CD4-positive, alpha-beta T cell treated with Interferon gamma for 1 hour (primary cell): ENCODE results near the gene MMP11.

Source experiments
- DNase-seq: peaks from one replicate; pipeline ENCODE4 v3.0.0-alpha.2; 2020

MMP11 gene

GRCh38 chr22:23832226-23833016 lies 59.8 kb downstream of the MMP11 start:
- DNase-seq: no peak

- DNase-seq: no peak
These were observed 60.5 kb downstream of the MMP11 start for GRCh38 chr22:23833017-23833751.
